NT2/D1 (cell line): ENCODE measurements around the gene FOXP3.

ENCODE experiments used
- DNase-seq: peaks from one replicate; pipeline ENCODE4 v3.0.0-alpha.2; 2011; ENCODE audit warnings: low read depth, low spot score
- H3K27me3 ChIP-seq: 2 replicates; pipeline ENCODE4 v1.6.0; 2011; ENCODE audit warnings: mild to moderate bottlenecking; ENCODE audit not compliant: insufficient read length, insufficient read depth
- H3K36me3 ChIP-seq: 2 replicates; pipeline ENCODE4 v1.6.1; 2011; ENCODE audit warnings: mild to moderate bottlenecking, low read length, mixed read lengths; ENCODE audit not compliant: insufficient read depth, insufficient read length
- H3K4me1 ChIP-seq: 2 replicates; pipeline ENCODE4 v1.5.1; 2011; ENCODE audit not compliant: insufficient read depth, insufficient read length
- H3K4me3 ChIP-seq: 2 replicates; pipeline ENCODE4 v1.5.1; 2011; ENCODE audit warnings: low read depth; ENCODE audit not compliant: insufficient read length
- H3K9ac ChIP-seq: 2 replicates; pipeline ENCODE4 v1.6.0; 2011; ENCODE audit warnings: low read depth; ENCODE audit not compliant: insufficient read length
- H3K9me3 ChIP-seq: 2 replicates; pipeline ENCODE4 v1.5.1; 2011; ENCODE audit warnings: mild to moderate bottlenecking, low read length; ENCODE audit not compliant: insufficient read depth
- SUZ12 ChIP-seq: IDR thresholded peaks from 2 replicates; pipeline ENCODE4 v1.6.1; 2011; ENCODE audit not compliant: insufficient read length, insufficient read depth; ENCODE audit errors: extremely low read depth
- YY1 ChIP-seq: IDR thresholded peaks from 2 replicates; pipeline ENCODE4 v1.6.1; 2011; ENCODE audit not compliant: insufficient read length, insufficient read depth
- ZNF274 ChIP-seq: IDR thresholded peaks from 2 replicates; pipeline ENCODE4 v1.6.1; 2011; ENCODE audit warnings: mild to moderate bottlenecking, low read depth, low read length

FOXP3 gene

GRCh38 chrX:49238735-49239134 is 25.8 kb downstream of the FOXP3 start:
- no peak overlapping the region for H3K9ac ChIP-seq
- H3K9me3 ChIP-seq: no peaks in the 10 kb centered on the region
- peaks cover 2% of the 10 kb centered on the region for H3K4me1 ChIP-seq
- H3K4me3 ChIP-seq: no peak overlapping the region
- H3K27me3 ChIP-seq: no peaks in the 10 kb centered on the region
- peaks cover 12% of the 10 kb centered on the region for H3K36me3 ChIP-seq
- TF ChIP-seq ZNF274 (no peak), YY1 (no peak), SUZ12 (no peak)
- no peak for DNase-seq

- Histone ChIP-seq H3K9me3 (no peaks in the 10 kb centered on the region), H3K27me3 (no peaks in the 10 kb centered on the region), H3K4me3 (no peak overlapping the region), H3K4me1 (peaks cover 2% of the 10 kb centered on the region), H3K36me3 (peaks cover 5% of the 10 kb centered on the region), H3K9ac (peak overlapping the region; percentile 51)
- no peak for TF ChIP-seq SUZ12
- no peak for TF ChIP-seq ZNF274
- no peak for TF ChIP-seq YY1
- DNase-seq: no peak
Observed at GRCh38 chrX:49237060-49237459, 27.4 kb downstream of the FOXP3 start.

- no peak for DNase-seq
- no peak overlapping the region for H3K4me3 ChIP-seq
- no peaks in the 10 kb centered on the region for H3K27me3 ChIP-seq
- no peak overlapping the region for H3K9ac ChIP-seq
- H3K4me1 ChIP-seq: peaks cover 2% of the 10 kb centered on the region
- H3K9me3 ChIP-seq: no peaks in the 10 kb centered on the region
- no peak for TF ChIP-seq SUZ12
- no peak for TF ChIP-seq ZNF274
- TF ChIP-seq YY1: no peak
- no peaks in the 10 kb centered on the region for H3K36me3 ChIP-seq
Observed at GRCh38 chrX:49233887-49234555, 30.5 kb downstream of the FOXP3 start.

GRCh38 chrX:49233176-49233575 is 31.3 kb downstream of the FOXP3 start, which contains the start of gene CACNA1F:
Gene CACNA1F, minus strand, starts transcription at chrX:49233340. Its CDS starts 31 bp downstream, at chrX:49233309.
- no peak within 1 kb of the TSS for H3K9ac ChIP-seq
- H3K9me3 ChIP-seq: no peaks in the 10 kb centered on the region
- no peak for DNase-seq
- TF ChIP-seq ZNF274 (no peak), YY1 (no peak), SUZ12 (no peak)
- H3K4me1 ChIP-seq: peaks cover 2% of the 10 kb centered on the region
- H3K27me3 ChIP-seq: no peaks in the 10 kb centered on the region
- H3K36me3 ChIP-seq: no peaks in the 10 kb centered on the region
- H3K4me3 ChIP-seq: no peak within 1 kb of the TSS

- Histone ChIP-seq H3K36me3 (no peaks in the 10 kb centered on the region), H3K27me3 (no peaks in the 10 kb centered on the region), H3K4me1 (peaks cover 2% of the 10 kb centered on the region), H3K9me3 (no peaks in the 10 kb centered on the region), H3K4me3 (no peak overlapping the region), H3K9ac (no peak overlapping the region)
- TF ChIP-seq YY1 (no peak), ZNF274 (no peak), SUZ12 (no peak)
- no peak for DNase-seq
Observed at GRCh38 chrX:49232525-49232924, 32.0 kb downstream of the FOXP3 start.

- Histone ChIP-seq H3K27me3 (no peaks in the 10 kb centered on the region), H3K36me3 (no peaks in the 10 kb centered on the region), H3K9me3 (no peaks in the 10 kb centered on the region), H3K4me1 (no peaks in the 10 kb centered on the region), H3K9ac (peak overlapping the region; percentile 9), H3K4me3 (no peak overlapping the region)
- DNase-seq: no peak
- no peak for TF ChIP-seq SUZ12
- TF ChIP-seq ZNF274: no peak
Observed at GRCh38 chrX:49231333-49232000, 33.0 kb downstream of the FOXP3 start.

- peak; percentile 40 for DNase-seq
- no peaks in the 10 kb centered on the region for H3K9me3 ChIP-seq
- TF ChIP-seq SUZ12 (no peak), ZNF274 (no peak), YY1 (no peak)
- H3K4me3 ChIP-seq: peak overlapping the region; percentile 54
- peak overlapping the region; percentile 81 for H3K9ac ChIP-seq
- no peaks in the 10 kb centered on the region for H3K36me3 ChIP-seq
- no peaks in the 10 kb centered on the region for H3K27me3 ChIP-seq
- peaks cover 2% of the 10 kb centered on the region for H3K4me1 ChIP-seq
Observed at GRCh38 chrX:49230500-49231232, 33.8 kb downstream of the FOXP3 start.
